ENCODE measurements around the gene SPARC. TPM values are rescaled to one million over a fixed set of nuclear protein-coding genes. Genes with fewer than 3 reads are reported as not detected.

SPARC gene
- total RNA-seq, 1 donor from 2014 or later: 1,214 TPM

- Mint-ChIP-seq H3K27me3 (ENCODE audit: unreplicated experiment) (peaks cover 7% of the 10 kb centered on the region), H3K27ac (ENCODE audit: unreplicated experiment) (no peak overlapping the region), H3K36me3 (ENCODE audit: low read depth, unreplicated experiment) (peaks cover 4% of the 10 kb centered on the region), H3K4me3 (ENCODE audit: unreplicated experiment) (no peak overlapping the region), H3K9me3 (ENCODE audit: unreplicated experiment) (no peaks in the 10 kb centered on the region), H3K4me1 (ENCODE audit: unreplicated experiment) (peaks cover 24% of the 10 kb centered on the region)
- TF ChIP-seq CTCF (IDR thresholded peaks at IDR 0.05; ENCODE audit: unreplicated experiment): no peak
- no peak for DNase-seq (ENCODE audit: low spot score)
Measured at GRCh38 chr5:151643388-151643787, 43.3 kb downstream of the SPARC start.

- Mint-ChIP-seq H3K4me3 (ENCODE audit: unreplicated experiment) (no peak overlapping the region), H3K27ac (ENCODE audit: unreplicated experiment) (no peak overlapping the region), H3K4me1 (ENCODE audit: unreplicated experiment) (peaks cover 29% of the 10 kb centered on the region), H3K27me3 (ENCODE audit: unreplicated experiment) (peaks cover 3% of the 10 kb centered on the region), H3K9me3 (ENCODE audit: unreplicated experiment) (no peaks in the 10 kb centered on the region), H3K36me3 (ENCODE audit: low read depth, unreplicated experiment) (peaks cover 4% of the 10 kb centered on the region)
- no peak for DNase-seq (ENCODE audit: low spot score)
- TF ChIP-seq CTCF (IDR thresholded peaks at IDR 0.05; ENCODE audit: unreplicated experiment): no peak
Measured at GRCh38 chr5:151642472-151643140, 44.1 kb downstream of the SPARC start.

DNA sequence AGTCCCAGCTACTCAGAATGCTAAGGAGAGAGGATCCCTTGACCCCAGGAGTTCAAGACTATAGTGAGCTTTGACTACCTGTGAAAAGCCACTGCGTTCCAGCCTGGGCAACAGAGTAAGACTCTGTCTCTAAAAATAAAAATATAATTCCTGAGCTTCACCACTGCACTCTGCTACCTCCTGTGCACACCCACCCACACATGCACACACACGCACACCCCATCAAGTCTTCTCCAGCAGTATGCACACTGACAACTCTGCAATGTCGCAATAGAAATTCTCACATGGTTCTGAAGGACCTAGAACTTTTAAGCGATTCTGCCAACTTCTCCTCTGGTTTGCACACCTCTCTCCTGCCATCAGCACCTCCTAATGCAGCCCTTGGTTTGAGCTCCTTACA lies 48.1 kb downstream of the SPARC start:
- Mint-ChIP-seq H3K4me1 (ENCODE audit: unreplicated experiment) (peaks cover 29% of the 10 kb centered on the region), H3K4me3 (ENCODE audit: unreplicated experiment) (no peak overlapping the region), H3K27ac (ENCODE audit: unreplicated experiment) (no peak overlapping the region), H3K27me3 (ENCODE audit: unreplicated experiment) (peaks cover 3% of the 10 kb centered on the region), H3K9me3 (ENCODE audit: unreplicated experiment) (no peaks in the 10 kb centered on the region), H3K36me3 (ENCODE audit: low read depth, unreplicated experiment) (peaks cover 4% of the 10 kb centered on the region)
- DNase-seq (ENCODE audit: low spot score): no peak
- no peak for TF ChIP-seq CTCF (IDR thresholded peaks at IDR 0.05; ENCODE audit: unreplicated experiment)

- Mint-ChIP-seq H3K27me3 (ENCODE audit: unreplicated experiment) (peaks cover 1% of the 10 kb centered on the region), H3K36me3 (ENCODE audit: low read depth, unreplicated experiment) (peaks cover 4% of the 10 kb centered on the region), H3K4me1 (ENCODE audit: unreplicated experiment) (peaks cover 29% of the 10 kb centered on the region), H3K27ac (ENCODE audit: unreplicated experiment) (no peak overlapping the region), H3K9me3 (ENCODE audit: unreplicated experiment) (no peaks in the 10 kb centered on the region), H3K4me3 (ENCODE audit: unreplicated experiment) (no peak overlapping the region)
- no peak for TF ChIP-seq CTCF (IDR thresholded peaks at IDR 0.05; ENCODE audit: unreplicated experiment)
- no peak for DNase-seq (ENCODE audit: low spot score)
Measured at GRCh38 chr5:151637676-151638075, 49.0 kb downstream of the SPARC start.

DNA sequence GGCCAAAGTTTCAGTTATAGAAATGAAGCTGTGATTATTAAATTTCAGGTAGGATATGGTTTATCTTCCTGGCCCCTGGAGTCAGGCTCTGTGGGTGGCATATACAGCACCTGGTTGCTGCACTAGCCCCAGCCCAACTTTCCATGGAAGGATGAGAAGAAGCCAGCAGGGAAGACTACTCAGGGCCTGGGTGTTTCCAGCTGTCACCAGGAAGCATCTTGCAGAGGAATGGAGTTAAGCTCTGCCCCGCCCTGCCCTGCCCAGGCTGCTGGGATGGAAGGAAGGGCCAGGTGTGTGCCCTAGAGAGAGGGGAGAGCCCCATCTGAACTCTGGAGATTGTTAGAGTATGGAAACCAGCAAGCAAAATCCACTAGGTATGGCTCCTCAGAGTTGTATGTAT lies 52.8 kb downstream of the SPARC start:
- Mint-ChIP-seq H3K27me3 (ENCODE audit: unreplicated experiment) (peaks cover 3% of the 10 kb centered on the region), H3K27ac (ENCODE audit: unreplicated experiment) (no peak overlapping the region), H3K4me1 (ENCODE audit: unreplicated experiment) (peaks cover 5% of the 10 kb centered on the region), H3K4me3 (ENCODE audit: unreplicated experiment) (no peak overlapping the region), H3K36me3 (ENCODE audit: low read depth, unreplicated experiment) (no peaks in the 10 kb centered on the region), H3K9me3 (ENCODE audit: unreplicated experiment) (no peaks in the 10 kb centered on the region)
- no peak for DNase-seq (ENCODE audit: low spot score)
- TF ChIP-seq CTCF (IDR thresholded peaks at IDR 0.05; ENCODE audit: unreplicated experiment): no peak
